GM23338 (cell line): ENCODE data around the gene GUCA2A. TPM values are rescaled to one million over a fixed set of nuclear protein-coding genes. Genes with fewer than 3 reads are reported as not detected.

Source experiments
- ATAC-seq: fragments of 200-7000 bp; cut with Tn5 transposase; 3 replicates; pipeline ENCODE4 v1.9.1; 2020
- DNase-seq: peaks from one replicate; pipeline ENCODE4 v3.0.0-alpha.2; 2015; ENCODE audit warnings: low spot score
- H2AFZ ChIP-seq: fragments of 200-600 bp; sonication (generic); 2 replicates; pipeline ENCODE4 v1.8.0; 2016; ENCODE audit warnings: antibody characterized with exemption, mild to moderate bottlenecking, moderate library complexity
- H3F3A ChIP-seq: fragments of 200-600 bp; sonication (generic); replicated peaks from 2 replicates; pipeline ENCODE4 v1.8.0; 2017; ENCODE audit warnings: antibody characterized with exemption, mixed run types, low read depth
- H3K27ac ChIP-seq: fragments of 200-600 bp; sonication (generic); 2 replicates; pipeline ENCODE4 v1.6.1; 2016; ENCODE audit warnings: low read depth
- H3K27me3 ChIP-seq: fragments of 200-600 bp; sonication (generic); 2 replicates; pipeline ENCODE4 v1.8.0; 2016; ENCODE audit warnings: mild to moderate bottlenecking, mixed run types, moderate library complexity; ENCODE audit not compliant: insufficient read depth
- H3K36me3 ChIP-seq: fragments of 200-600 bp; sonication (generic); 2 replicates; pipeline ENCODE4 v1.8.0; 2016; ENCODE audit warnings: mild to moderate bottlenecking; ENCODE audit not compliant: insufficient read depth
- H3K4me1 ChIP-seq: fragments of 200-600 bp; sonication (generic); 2 replicates; pipeline ENCODE4 v1.8.0; 2016; ENCODE audit warnings: mild to moderate bottlenecking, moderate library complexity; ENCODE audit not compliant: insufficient read depth
- H3K4me2 ChIP-seq: fragments of 200-600 bp; sonication (generic); 2 replicates; pipeline ENCODE4 v1.7.1; 2017; ENCODE audit warnings: mixed run types
- H3K4me3 ChIP-seq: fragments of 200-600 bp; sonication (generic); 2 replicates; pipeline ENCODE4 v1.6.1; 2016; ENCODE audit warnings: mixed run types
- H3K79me2 ChIP-seq: fragments of 200-600 bp; sonication (generic); replicated peaks from 2 replicates; pipeline ENCODE4 v1.8.0; 2017; ENCODE audit warnings: mild to moderate bottlenecking; ENCODE audit not compliant: insufficient read depth
- H3K9me2 ChIP-seq: fragments of 200-600 bp; sonication (generic); 2 replicates; pipeline ENCODE4 v1.8.0; 2017; ENCODE audit not compliant: insufficient read depth
- H4K20me1 ChIP-seq: fragments of 200-600 bp; sonication (generic); replicated peaks from 2 replicates; pipeline ENCODE4 v1.8.0; 2017; ENCODE audit warnings: mild to moderate bottlenecking; ENCODE audit not compliant: insufficient read depth
- H3K27ac Mint-ChIP-seq: 2 replicates; pipeline ENCODE4 v1.8.0; 2020; ENCODE audit warnings: inconsistent platforms, mild to moderate bottlenecking, moderate library complexity, mixed read lengths
- H3K27me3 Mint-ChIP-seq: 3 replicates; pipeline ENCODE4 v1.8.0; 2022; ENCODE audit warnings: low read depth, mild to moderate bottlenecking, moderate library complexity, mixed read lengths, inconsistent platforms; ENCODE audit not compliant: insufficient read depth, poor library complexity
- H3K36me3 Mint-ChIP-seq: 3 replicates; pipeline ENCODE4 v1.8.0; 2021; ENCODE audit warnings: low read depth, mild to moderate bottlenecking, inconsistent platforms, moderate library complexity, mixed read lengths
- H3K4me1 Mint-ChIP-seq: 3 replicates; pipeline ENCODE4 v1.8.0; 2020; ENCODE audit warnings: mild to moderate bottlenecking, inconsistent platforms, mixed read lengths
- H3K4me3 Mint-ChIP-seq: 3 replicates; pipeline ENCODE4 v1.8.0; 2021; ENCODE audit warnings: moderate library complexity, mild to moderate bottlenecking, inconsistent platforms, mixed read lengths
- H3K9me3 Mint-ChIP-seq: 3 replicates; pipeline ENCODE4 v1.8.0; 2020; ENCODE audit warnings: moderate library complexity, mild to moderate bottlenecking, inconsistent platforms, mixed read lengths
- CREB1 ChIP-seq: fragments of 250-450 bp; sonication (Bioruptor Pico); IDR thresholded peaks from 2 replicates; pipeline ENCODE4 v1.5.0; 2020; ENCODE audit warnings: low read depth, mild to moderate bottlenecking, moderate library complexity
- EZH2 ChIP-seq: fragments of 200-600 bp; sonication (generic); IDR thresholded peaks from one replicate; pipeline ENCODE4 v1.8.0; 2017; ENCODE audit warnings: antibody characterized with exemption, mild to moderate bottlenecking, low read depth; ENCODE audit not compliant: unreplicated experiment
- EZH2phosphoT487 ChIP-seq: fragments of 200-600 bp; sonication (generic); IDR thresholded peaks from one replicate; pipeline ENCODE4 v1.8.1; 2018; ENCODE audit warnings: antibody characterized with exemption; ENCODE audit not compliant: unreplicated experiment
- JUNB ChIP-seq: IDR thresholded peaks from one replicate; pipeline ENCODE4 v1.6.1; 2016; ENCODE audit warnings: antibody characterized with exemption; ENCODE audit not compliant: unreplicated experiment
- NANOG ChIP-seq: IDR thresholded peaks from 2 replicates; pipeline ENCODE4 v1.6.1; 2016; ENCODE audit warnings: antibody characterized with exemption, borderline replicate concordance
- POLR2AphosphoS5 ChIP-seq: IDR thresholded peaks from 2 replicates; pipeline ENCODE4 v1.6.1; 2016; ENCODE audit warnings: antibody characterized with exemption, low read depth
- STAT1 ChIP-seq: IDR thresholded peaks from one replicate; pipeline ENCODE4 v1.6.1; 2016; ENCODE audit warnings: antibody characterized with exemption; ENCODE audit not compliant: unreplicated experiment
- ZNF114 ChIP-seq: fragments of 250-450 bp; sonication (Bioruptor Pico); IDR thresholded peaks from 2 replicates; pipeline ENCODE4 v1.5.0; 2020; ENCODE audit warnings: mild to moderate bottlenecking, moderate library complexity
- ZNF331 ChIP-seq: fragments of 250-450 bp; sonication (Bioruptor Pico); IDR thresholded peaks from 2 replicates; pipeline ENCODE4 v1.5.0; 2020; ENCODE audit warnings: low read depth, mild to moderate bottlenecking, moderate library complexity
- polyA plus RNA-seq: library from polyadenylated mRNA; unstranded; fragments of >200 nt; fragmentation: Nextera tagmentation; extraction: Ambion mirVana; gene quantifications from 2 replicates; pipeline ENCODE4 v1.2.1, GENCODE V29; 2016
- total RNA-seq: library from RNA; depleted of rRNA; stranded (reverse); fragments of >200 nt; shearing (Covaris generic); gene quantifications from 2 replicates; pipeline ENCODE4 v1.2.3, GENCODE V29; 2014
- TF ChIP-seq, protein P1 (sequence below): fragments of 250-450 bp; sonication (Bioruptor Pico); IDR thresholded peaks from 2 replicates; pipeline ENCODE4 v1.5.0; 2020; ENCODE audit warnings: mild to moderate bottlenecking, moderate library complexity
- TF ChIP-seq, protein P2 (sequence below): IDR thresholded peaks from 2 replicates; pipeline ENCODE4 v1.6.1; 2016; ENCODE audit warnings: antibody characterized with exemption
- TF ChIP-seq, protein P3 (sequence below): IDR thresholded peaks from one replicate; pipeline ENCODE4 v1.6.1; 2018; ENCODE audit warnings: antibody characterized with exemption; ENCODE audit not compliant: unreplicated experiment
- TF ChIP-seq, protein P4 (sequence below), 2 experiments: fragments of 200-600 bp in 1 of 2; sonication (generic) in 1 of 2; conservative IDR thresholded peaks; 2 replicates each; pipeline versions ENCODE4 v1.5.1 to v1.6.1; 2016 to 2017; ENCODE audit warnings: antibody characterized with exemption in 2 of 2, low read depth in 2 of 2, mild to moderate bottlenecking in 2 of 2, moderate library complexity in 1 of 2

GUCA2A gene
- total and polyA plus RNA-seq, 2 experiments from 2014 or later, result not detected

DNA sequence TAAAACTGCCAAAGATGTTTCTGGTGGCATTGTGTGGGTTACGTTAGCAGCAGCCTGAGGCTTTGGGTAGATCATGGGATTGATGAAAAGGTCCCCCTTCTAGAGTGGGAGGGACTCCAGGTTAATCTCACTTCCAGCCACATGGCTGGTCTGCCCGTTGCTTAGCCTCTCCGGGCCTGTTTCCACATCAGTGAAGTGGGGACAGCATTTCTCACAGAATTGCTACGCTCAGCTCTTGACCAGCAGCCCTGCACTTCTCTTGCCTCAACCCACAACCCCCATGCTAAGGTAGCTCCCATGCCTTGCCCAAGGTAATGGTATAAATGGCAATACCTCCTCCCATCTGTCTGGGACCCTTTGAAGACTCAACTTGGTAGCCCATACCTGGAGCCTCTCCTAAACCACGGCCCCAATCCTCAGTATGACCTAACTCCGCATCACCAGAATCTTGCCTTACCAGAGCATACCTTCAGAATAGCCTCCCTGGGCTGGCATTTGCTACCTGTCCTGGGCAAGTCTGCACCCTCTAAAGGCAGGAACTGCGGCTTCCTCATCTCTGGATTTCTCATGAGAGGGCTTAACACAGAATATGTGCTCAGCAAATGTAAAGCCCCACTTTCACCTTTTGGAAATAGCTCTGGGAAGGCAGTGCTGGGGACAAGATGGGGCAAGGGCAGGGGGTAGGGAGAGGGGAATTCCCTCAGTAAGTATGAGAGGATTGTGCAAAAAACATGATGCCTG is 10.9 kb upstream of the GUCA2A start:
- Histone ChIP-seq H2AFZ (no peak overlapping the region), H3K4me3 (no peak overlapping the region), H3K4me2 (no peak overlapping the region), H3F3A (no peaks in the 10 kb centered on the region), H3K27me3 (no peaks in the 10 kb centered on the region), H3K36me3 (no peaks in the 10 kb centered on the region), H4K20me1 (no peaks in the 10 kb centered on the region), H3K9me2 (no peaks in the 10 kb centered on the region), H3K27ac (no peak overlapping the region), H3K79me2 (no peaks in the 10 kb centered on the region), H3K4me1 (no peaks in the 10 kb centered on the region)
- Mint-ChIP-seq H3K4me3 (no peak overlapping the region), H3K9me3 (no peaks in the 10 kb centered on the region; the same call in 2 of the 3 replicates), H3K36me3 (no peaks in the 10 kb centered on the region; the same call in 2 of the 3 replicates), H3K27ac (no peak overlapping the region), H3K4me1 (peaks cover 10% of the 10 kb centered on the region), H3K27me3 (peaks cover 11% of the 10 kb centered on the region)
- no peak for TF ChIP-seq STAT1
- TF ChIP-seq, protein P1, sequence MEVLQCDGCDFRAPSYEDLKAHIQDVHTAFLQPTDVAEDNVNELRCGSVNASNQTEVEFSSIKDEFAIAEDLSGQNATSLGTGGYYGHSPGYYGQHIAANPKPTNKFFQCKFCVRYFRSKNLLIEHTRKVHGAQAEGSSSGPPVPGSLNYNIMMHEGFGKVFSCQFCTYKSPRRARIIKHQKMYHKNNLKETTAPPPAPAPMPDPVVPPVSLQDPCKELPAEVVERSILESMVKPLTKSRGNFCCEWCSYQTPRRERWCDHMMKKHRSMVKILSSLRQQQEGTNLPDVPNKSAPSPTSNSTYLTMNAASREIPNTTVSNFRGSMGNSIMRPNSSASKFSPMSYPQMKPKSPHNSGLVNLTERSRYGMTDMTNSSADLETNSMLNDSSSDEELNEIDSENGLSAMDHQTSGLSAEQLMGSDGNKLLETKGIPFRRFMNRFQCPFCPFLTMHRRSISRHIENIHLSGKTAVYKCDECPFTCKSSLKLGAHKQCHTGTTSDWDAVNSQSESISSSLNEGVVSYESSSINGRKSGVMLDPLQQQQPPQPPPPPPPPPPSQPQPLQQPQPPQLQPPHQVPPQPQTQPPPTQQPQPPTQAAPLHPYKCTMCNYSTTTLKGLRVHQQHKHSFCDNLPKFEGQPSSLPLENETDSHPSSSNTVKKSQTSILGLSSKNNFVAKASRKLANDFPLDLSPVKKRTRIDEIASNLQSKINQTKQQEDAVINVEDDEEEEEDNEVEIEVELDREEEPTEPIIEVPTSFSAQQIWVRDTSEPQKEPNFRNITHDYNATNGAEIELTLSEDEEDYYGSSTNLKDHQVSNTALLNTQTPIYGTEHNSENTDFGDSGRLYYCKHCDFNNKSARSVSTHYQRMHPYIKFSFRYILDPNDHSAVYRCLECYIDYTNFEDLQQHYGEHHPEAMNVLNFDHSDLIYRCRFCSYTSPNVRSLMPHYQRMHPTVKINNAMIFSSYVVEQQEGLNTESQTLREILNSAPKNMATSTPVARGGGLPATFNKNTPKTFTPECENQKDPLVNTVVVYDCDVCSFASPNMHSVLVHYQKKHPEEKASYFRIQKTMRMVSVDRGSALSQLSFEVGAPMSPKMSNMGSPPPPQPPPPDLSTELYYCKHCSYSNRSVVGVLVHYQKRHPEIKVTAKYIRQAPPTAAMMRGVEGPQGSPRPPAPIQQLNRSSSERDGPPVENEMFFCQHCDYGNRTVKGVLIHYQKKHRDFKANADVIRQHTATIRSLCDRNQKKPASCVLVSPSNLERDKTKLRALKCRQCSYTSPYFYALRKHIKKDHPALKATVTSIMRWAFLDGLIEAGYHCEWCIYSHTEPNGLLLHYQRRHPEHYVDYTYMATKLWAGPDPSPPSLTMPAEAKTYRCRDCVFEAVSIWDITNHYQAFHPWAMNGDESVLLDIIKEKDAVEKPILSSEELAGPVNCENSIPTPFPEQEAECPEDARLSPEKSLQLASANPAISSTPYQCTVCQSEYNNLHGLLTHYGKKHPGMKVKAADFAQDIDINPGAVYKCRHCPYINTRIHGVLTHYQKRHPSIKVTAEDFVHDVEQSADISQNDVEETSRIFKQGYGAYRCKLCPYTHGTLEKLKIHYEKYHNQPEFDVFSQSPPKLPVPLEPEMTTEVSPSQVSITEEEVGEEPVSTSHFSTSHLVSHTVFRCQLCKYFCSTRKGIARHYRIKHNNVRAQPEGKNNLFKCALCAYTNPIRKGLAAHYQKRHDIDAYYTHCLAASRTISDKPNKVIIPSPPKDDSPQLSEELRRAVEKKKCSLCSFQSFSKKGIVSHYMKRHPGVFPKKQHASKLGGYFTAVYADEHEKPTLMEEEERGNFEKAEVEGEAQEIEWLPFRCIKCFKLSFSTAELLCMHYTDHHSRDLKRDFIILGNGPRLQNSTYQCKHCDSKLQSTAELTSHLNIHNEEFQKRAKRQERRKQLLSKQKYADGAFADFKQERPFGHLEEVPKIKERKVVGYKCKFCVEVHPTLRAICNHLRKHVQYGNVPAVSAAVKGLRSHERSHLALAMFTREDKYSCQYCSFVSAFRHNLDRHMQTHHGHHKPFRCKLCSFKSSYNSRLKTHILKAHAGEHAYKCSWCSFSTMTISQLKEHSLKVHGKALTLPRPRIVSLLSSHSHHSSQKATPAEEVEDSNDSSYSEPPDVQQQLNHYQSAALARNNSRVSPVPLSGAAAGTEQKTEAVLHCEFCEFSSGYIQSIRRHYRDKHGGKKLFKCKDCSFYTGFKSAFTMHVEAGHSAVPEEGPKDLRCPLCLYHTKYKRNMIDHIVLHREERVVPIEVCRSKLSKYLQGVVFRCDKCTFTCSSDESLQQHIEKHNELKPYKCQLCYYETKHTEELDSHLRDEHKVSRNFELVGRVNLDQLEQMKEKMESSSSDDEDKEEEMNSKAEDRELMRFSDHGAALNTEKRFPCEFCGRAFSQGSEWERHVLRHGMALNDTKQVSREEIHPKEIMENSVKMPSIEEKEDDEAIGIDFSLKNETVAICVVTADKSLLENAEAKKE (CRISPR knock-in tag), result no peak
- TF ChIP-seq EZH2, result no peak
- TF ChIP-seq CREB1 (CRISPR knock-in tag), result no peak
- TF ChIP-seq, protein P2, sequence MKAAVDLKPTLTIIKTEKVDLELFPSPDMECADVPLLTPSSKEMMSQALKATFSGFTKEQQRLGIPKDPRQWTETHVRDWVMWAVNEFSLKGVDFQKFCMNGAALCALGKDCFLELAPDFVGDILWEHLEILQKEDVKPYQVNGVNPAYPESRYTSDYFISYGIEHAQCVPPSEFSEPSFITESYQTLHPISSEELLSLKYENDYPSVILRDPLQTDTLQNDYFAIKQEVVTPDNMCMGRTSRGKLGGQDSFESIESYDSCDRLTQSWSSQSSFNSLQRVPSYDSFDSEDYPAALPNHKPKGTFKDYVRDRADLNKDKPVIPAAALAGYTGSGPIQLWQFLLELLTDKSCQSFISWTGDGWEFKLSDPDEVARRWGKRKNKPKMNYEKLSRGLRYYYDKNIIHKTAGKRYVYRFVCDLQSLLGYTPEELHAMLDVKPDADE, result no peak
- TF ChIP-seq, protein P3, sequence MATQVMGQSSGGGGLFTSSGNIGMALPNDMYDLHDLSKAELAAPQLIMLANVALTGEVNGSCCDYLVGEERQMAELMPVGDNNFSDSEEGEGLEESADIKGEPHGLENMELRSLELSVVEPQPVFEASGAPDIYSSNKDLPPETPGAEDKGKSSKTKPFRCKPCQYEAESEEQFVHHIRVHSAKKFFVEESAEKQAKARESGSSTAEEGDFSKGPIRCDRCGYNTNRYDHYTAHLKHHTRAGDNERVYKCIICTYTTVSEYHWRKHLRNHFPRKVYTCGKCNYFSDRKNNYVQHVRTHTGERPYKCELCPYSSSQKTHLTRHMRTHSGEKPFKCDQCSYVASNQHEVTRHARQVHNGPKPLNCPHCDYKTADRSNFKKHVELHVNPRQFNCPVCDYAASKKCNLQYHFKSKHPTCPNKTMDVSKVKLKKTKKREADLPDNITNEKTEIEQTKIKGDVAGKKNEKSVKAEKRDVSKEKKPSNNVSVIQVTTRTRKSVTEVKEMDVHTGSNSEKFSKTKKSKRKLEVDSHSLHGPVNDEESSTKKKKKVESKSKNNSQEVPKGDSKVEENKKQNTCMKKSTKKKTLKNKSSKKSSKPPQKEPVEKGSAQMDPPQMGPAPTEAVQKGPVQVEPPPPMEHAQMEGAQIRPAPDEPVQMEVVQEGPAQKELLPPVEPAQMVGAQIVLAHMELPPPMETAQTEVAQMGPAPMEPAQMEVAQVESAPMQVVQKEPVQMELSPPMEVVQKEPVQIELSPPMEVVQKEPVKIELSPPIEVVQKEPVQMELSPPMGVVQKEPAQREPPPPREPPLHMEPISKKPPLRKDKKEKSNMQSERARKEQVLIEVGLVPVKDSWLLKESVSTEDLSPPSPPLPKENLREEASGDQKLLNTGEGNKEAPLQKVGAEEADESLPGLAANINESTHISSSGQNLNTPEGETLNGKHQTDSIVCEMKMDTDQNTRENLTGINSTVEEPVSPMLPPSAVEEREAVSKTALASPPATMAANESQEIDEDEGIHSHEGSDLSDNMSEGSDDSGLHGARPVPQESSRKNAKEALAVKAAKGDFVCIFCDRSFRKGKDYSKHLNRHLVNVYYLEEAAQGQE, result no peak
- no peak for TF ChIP-seq ZNF331
- TF ChIP-seq EZH2phosphoT487, result no peak
- TF ChIP-seq JUNB, result no peak
- TF ChIP-seq POLR2AphosphoS5, result no peak
- TF ChIP-seq ZNF114 (CRISPR knock-in tag), result no peak
- TF ChIP-seq NANOG, result no peak
- TF ChIP-seq, protein P4, sequence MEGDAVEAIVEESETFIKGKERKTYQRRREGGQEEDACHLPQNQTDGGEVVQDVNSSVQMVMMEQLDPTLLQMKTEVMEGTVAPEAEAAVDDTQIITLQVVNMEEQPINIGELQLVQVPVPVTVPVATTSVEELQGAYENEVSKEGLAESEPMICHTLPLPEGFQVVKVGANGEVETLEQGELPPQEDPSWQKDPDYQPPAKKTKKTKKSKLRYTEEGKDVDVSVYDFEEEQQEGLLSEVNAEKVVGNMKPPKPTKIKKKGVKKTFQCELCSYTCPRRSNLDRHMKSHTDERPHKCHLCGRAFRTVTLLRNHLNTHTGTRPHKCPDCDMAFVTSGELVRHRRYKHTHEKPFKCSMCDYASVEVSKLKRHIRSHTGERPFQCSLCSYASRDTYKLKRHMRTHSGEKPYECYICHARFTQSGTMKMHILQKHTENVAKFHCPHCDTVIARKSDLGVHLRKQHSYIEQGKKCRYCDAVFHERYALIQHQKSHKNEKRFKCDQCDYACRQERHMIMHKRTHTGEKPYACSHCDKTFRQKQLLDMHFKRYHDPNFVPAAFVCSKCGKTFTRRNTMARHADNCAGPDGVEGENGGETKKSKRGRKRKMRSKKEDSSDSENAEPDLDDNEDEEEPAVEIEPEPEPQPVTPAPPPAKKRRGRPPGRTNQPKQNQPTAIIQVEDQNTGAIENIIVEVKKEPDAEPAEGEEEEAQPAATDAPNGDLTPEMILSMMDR (conservative IDR thresholded peaks at IDR 0.05; ENCODE audit: low read depth in 2 of 2), result no peak
- no peak for DNase-seq
- ATAC-seq, result no peak
